A673 (cell line): ENCODE data around the gene P2RY13. TPM values are rescaled to one million over a fixed set of nuclear protein-coding genes. Genes with fewer than 3 reads are reported as not detected.

Experiments
- BruUV-seq: library from RNA; stranded (reverse); fragments of 400-500 nt; replicated peaks from 2 replicates; lab custom pipeline; 2021; lab: Mats Ljungman, UMichigan
- CTCF ChIA-PET: fragments of 300-600 bp; sonication (Branson Sonifier 250); formaldehyde crosslinking; loops from one replicate; lab custom pipeline; 2022; ENCODE audit warnings: antibody characterized with exemption; lab: Charles Lee
- POLR2A ChIA-PET: fragments of 300-600 bp; sonication (Branson Sonifier 250); formaldehyde crosslinking; loops from one replicate; lab custom pipeline; 2022; ENCODE audit warnings: antibody characterized with exemption; ENCODE audit not compliant: low non-redundant PET; lab: Charles Lee
- DNase-seq: peaks from one replicate; pipeline ENCODE4 v3.0.0-alpha.2; 2015; ENCODE audit warnings: low spot score
- H3K27ac ChIP-seq: fragments of 200-600 bp; sonication (generic); 2 replicates; pipeline ENCODE4 v1.5.1; 2016; ENCODE audit warnings: mixed run types, low read depth, mild to moderate bottlenecking, mixed read lengths, antibody characterized with exemption, low read length; ENCODE audit not compliant: poor library complexity, severe bottlenecking
- H3K27me3 ChIP-seq: fragments of 200-600 bp; sonication (generic); replicated peaks from 2 replicates; pipeline ENCODE4 v1.6.1; 2017; ENCODE audit warnings: mixed run types, low read depth, mild to moderate bottlenecking, mixed read lengths, antibody characterized with exemption, low read length; ENCODE audit not compliant: insufficient read depth, poor library complexity
- H3K36me3 ChIP-seq: fragments of 200-600 bp; sonication (generic); 2 replicates; pipeline ENCODE4 v1.6.1; 2016; ENCODE audit warnings: mixed run types, mild to moderate bottlenecking, mixed read lengths, antibody characterized with exemption, low read length; ENCODE audit not compliant: insufficient read depth, poor library complexity, severe bottlenecking
- H3K4me1 ChIP-seq: fragments of 200-600 bp; sonication (generic); 2 replicates; pipeline ENCODE4 v1.6.1; 2017; ENCODE audit warnings: mixed run types, mild to moderate bottlenecking, mixed read lengths, antibody characterized with exemption, low read length; ENCODE audit not compliant: insufficient read depth, poor library complexity, severe bottlenecking
- H3K4me3 ChIP-seq: fragments of 200-600 bp; sonication (generic); 2 replicates; pipeline ENCODE4 v1.5.1; 2016; ENCODE audit warnings: low read depth, mixed run types, mild to moderate bottlenecking, mixed read lengths, low read length; ENCODE audit not compliant: poor library complexity, severe bottlenecking
- H3K9me3 ChIP-seq: fragments of 200-600 bp; sonication (generic); 2 replicates; pipeline ENCODE4 v1.6.1; 2016; ENCODE audit warnings: mixed run types, low read depth, mild to moderate bottlenecking, mixed read lengths, antibody characterized with exemption, low read length; ENCODE audit not compliant: poor library complexity, severe bottlenecking
- EZH2 ChIP-seq: fragments of 200-600 bp; sonication (generic); IDR thresholded peaks from 2 replicates; pipeline ENCODE4 v1.6.1; 2017; ENCODE audit warnings: borderline replicate concordance, low read depth, mild to moderate bottlenecking, mixed read lengths, antibody characterized with exemption, low read length; ENCODE audit not compliant: poor library complexity, severe bottlenecking
- intact Hi-C: fragments of 100-400 bp; cut with micrococcal nuclease; formaldehyde crosslinking; loops from one replicate; pipeline ENCODE4 v1.10.0; 2022; ENCODE audit not compliant: unreplicated experiment
- total RNA-seq: library from RNA; stranded (reverse); gene quantifications from 2 replicates; pipeline ENCODE4 v1.2.3, GENCODE V29; 2021
- TF ChIP-seq, protein P1 (sequence below): fragments of 300-800, 200-600 bp; sonication (generic); conservative IDR thresholded peaks from 2 replicates; pipeline ENCODE4 v1.5.1; 2017; ENCODE audit warnings: low read depth, mild to moderate bottlenecking, antibody characterized with exemption, low read length, moderate library complexity, mixed read lengths

P2RY13 gene
- total RNA-seq, 1 experiment from 2014 or later, result not detected

DNA sequence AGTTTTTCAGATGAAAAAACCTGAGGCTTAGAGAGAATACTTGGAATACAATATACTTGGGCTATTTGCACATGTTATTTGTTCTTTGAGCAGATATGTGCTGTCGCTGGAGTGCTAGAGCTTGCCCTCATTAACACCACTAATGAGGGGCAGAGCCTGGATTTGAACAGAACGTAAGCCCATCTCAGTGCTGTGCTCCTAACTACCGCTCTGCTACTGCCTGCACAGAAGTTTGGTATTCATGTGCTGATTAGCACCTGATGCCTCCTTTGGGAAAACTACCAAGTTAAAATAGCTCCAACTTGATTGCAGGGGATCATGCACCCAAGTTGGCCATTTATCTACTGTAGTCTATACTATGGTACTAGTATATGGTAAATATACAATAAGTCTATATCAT lies 16.4 kb downstream of the P2RY13 start:
- H3K27ac ChIP-seq, result no peak overlapping the region
- BruUV-seq, result no TSS peak
- H3K27me3 ChIP-seq, result no peaks in the 10 kb centered on the region
- intact Hi-C loops, result no loop called here
- H3K4me3 ChIP-seq, result no peak overlapping the region
- TF ChIP-seq, protein P1, sequence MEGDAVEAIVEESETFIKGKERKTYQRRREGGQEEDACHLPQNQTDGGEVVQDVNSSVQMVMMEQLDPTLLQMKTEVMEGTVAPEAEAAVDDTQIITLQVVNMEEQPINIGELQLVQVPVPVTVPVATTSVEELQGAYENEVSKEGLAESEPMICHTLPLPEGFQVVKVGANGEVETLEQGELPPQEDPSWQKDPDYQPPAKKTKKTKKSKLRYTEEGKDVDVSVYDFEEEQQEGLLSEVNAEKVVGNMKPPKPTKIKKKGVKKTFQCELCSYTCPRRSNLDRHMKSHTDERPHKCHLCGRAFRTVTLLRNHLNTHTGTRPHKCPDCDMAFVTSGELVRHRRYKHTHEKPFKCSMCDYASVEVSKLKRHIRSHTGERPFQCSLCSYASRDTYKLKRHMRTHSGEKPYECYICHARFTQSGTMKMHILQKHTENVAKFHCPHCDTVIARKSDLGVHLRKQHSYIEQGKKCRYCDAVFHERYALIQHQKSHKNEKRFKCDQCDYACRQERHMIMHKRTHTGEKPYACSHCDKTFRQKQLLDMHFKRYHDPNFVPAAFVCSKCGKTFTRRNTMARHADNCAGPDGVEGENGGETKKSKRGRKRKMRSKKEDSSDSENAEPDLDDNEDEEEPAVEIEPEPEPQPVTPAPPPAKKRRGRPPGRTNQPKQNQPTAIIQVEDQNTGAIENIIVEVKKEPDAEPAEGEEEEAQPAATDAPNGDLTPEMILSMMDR, result no peak
- TF ChIP-seq EZH2, result no peak
- H3K4me1 ChIP-seq, result no peaks in the 10 kb centered on the region
- no peak for DNase-seq
- no peaks in the 10 kb centered on the region for H3K36me3 ChIP-seq
- H3K9me3 ChIP-seq, result no peaks in the 10 kb centered on the region
- ChIA-PET CTCF (no interaction called here), POLR2A (no interaction called here)

DNA sequence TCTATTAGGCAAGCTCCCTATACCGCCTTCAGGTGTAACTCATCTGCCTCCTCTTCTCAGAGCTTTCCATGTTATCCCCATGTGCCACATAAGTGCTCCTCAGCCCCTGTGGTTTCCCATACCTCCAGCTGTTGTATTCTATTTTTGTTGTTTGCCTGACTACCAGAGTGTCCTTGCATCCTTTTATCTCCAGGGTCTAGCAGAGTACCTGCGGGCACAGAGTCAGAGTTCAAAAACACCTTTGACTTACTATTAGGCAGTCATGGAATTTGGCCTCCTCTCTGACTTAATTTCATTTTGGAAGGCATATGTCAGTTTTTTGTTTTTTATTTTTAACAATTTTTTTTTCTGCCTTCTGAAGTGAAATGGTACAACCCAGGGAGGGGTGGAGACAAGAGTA lies 19.8 kb downstream of the P2RY13 start:
- H3K27me3 ChIP-seq, result no peaks in the 10 kb centered on the region
- no TSS peak for BruUV-seq
- no peaks in the 10 kb centered on the region for H3K36me3 ChIP-seq
- intact Hi-C loops, result no loop called here
- DNase-seq, result no peak
- CTCF ChIA-PET, result no interaction called here
- H3K4me1 ChIP-seq, result no peaks in the 10 kb centered on the region
- no peak overlapping the region for H3K27ac ChIP-seq
- TF ChIP-seq, protein P1, result no peak
- TF ChIP-seq EZH2, result no peak
- no peaks in the 10 kb centered on the region for H3K9me3 ChIP-seq
- POLR2A ChIA-PET, result no interaction called here
- H3K4me3 ChIP-seq, result no peak overlapping the region

DNA sequence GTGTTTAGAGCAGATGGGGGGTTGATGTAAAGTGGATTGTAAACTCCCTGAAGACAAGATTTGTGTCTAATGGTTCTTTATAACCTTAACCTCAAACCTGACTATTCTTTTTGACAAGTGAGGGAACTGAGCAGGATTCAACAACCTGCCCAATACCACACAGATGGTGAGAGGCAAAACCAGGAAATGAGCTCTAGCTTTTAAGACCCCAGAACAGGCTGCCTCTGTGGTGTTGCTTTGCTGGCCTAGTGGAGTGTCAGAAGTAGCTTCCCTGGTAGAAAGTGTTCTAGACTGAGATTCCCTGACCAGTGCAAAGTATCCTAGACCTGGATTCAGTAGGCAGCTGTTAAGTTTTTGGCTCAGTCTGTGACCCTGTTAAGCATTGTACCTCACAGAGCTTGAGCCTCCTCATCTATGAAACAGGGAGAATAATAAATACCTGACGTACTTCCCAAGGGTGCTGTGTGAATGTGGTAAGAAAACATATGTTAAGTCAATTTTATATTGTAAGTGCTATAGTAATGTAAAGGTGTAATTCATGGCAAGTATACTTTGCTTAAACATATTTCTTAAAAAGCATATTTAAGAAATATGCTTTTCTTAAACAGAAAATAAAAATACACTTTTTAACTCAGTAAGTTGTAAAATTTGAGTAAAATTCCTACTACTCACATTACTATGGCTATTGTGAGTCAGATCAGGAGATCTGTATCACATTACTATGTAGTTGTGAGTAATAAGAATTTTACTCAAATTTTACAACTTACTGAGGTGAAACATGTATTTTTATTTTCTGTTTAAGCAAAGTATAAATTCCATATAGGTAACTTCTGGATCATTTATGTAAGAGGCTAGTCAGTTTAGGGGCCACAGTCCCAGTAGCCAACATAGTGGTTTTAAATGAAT lies 21.5 kb downstream of the P2RY13 start:
- Histone ChIP-seq H3K36me3 (no peaks in the 10 kb centered on the region), H3K4me3 (no peak overlapping the region), H3K27me3 (no peaks in the 10 kb centered on the region), H3K4me1 (no peaks in the 10 kb centered on the region), H3K9me3 (no peaks in the 10 kb centered on the region), H3K27ac (no peak overlapping the region)
- intact Hi-C loops, result no loop called here
- ChIA-PET CTCF (interaction anchor here (0.7 kb wide), 1 partner anchor 70 kb away, joined by 3 read pairs; no protein-coding TSS in a partner anchor), POLR2A (no interaction called here)
- no peak for DNase-seq
- TF ChIP-seq, protein P1, result no peak
- TF ChIP-seq EZH2, result no peak
- BruUV-seq, result no TSS peak
